NCI-H2196 (cell line): ENCODE measurements around the gene ZBTB20.
A peak's percentile ranks its signal among the peaks of the same experiment; 100 is the strongest.

Source experiments
- DNase-seq: peaks from one replicate; lab custom pipeline; 2025; ENCODE audit not compliant: unreplicated experiment; lab: John Stamatoyannopoulos, UW

ZBTB20 gene

DNA sequence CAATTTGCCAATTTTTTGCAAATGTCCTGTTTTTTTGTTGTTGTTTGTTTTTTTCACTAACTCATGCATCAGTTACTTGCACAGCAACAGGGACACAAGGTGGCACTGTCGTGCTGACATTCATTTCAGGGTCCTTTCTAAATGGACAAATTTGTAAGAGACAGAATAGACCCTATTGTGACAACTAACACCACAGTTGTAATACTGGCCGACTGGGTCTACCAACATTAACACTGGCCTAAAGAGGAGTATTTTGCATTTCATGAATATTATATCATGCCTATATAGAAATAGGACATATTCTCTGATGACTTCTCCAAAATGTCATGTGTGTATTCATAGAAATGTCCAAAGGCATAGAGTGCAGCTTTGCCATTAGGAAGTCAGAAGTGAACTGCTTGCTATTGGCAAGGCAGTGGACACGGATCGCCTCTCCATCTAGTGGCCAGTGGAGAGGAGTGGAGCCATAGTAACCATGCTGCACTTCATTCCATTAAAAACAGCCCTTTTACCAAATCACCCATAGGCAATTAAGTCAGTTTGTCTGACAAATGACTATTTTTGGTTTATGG, 54.8 kb downstream of the ZBTB20 start:
- peak; percentile 87 for DNase-seq

DNA sequence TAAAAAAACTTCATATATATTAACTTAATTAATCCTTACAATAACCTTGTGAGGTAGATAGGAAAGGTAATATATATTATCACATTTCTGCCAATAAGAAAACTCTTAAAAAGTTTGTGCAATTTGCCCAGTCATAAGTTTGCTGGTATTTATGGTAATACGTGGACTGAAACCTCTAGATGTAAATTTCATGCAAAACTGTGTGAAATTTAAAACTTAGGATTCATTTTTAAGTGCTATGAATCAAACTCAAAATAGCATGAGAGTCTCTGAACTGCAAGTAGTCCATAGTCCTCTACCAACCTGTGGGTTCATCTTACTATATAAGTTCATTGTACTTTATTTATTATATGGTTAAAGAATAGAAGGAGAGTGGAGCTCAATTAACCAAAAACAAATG, 56.4 kb downstream of the ZBTB20 start:
- DNase-seq = no peak

DNA sequence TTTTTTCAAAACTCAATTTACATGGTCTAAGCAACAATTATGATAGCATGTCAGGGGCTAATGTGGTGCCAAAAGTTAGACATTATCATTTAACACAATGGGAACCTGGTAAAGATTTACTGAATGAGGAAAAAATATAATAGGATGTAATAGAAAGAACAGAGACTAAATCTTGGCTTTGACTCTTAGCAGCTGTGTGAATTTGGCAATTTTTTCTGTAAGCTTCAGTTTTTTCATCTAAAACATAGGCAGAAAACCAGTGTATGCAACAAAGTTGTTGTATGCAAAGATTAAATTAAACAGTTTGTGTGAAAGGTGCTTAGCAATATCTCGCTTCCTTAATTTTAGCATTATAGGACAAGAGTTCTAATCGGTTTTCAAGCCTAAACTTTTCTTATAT, 57.6 kb downstream of the ZBTB20 start:
- no peak for DNase-seq

DNA sequence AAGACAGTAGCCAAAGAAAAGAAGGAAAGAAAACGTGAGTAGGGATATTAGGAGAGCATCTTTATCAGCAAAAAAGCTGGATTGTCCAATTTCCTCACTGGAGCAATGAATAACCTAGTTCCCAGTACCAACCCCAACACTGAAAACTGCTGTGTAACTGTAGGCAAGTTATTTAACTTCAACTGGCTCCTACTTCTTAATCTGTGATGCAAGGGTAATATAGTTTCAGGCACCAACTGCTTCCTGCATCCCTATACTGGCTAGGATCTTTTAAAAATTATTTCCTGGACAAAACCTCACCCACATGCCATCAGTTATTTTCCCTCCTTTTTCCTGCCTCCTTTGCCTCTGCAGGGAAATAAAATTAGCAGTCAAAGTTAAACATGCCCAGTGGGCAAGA, 59.6 kb downstream of the ZBTB20 start:
- DNase-seq = no peak

DNA sequence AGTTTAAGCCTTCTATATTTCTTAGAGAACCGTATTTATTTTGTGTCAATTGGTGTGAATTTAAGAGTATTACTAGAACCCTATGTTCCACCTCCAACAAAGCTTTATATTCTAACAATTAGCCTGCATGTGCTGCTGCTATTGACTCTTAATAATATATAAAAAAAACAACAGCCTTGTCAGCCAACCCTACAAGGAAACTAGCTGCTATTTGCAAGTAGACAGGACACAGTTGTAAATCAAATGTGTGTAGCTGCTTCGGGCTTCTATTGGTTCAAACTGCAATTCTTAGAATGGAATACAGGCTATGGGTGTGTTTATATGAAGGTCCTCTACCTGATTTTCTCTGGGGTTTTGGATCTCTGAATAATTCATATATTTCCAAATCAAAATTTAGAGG, 60.7 kb downstream of the ZBTB20 start:
- no peak for DNase-seq

DNA sequence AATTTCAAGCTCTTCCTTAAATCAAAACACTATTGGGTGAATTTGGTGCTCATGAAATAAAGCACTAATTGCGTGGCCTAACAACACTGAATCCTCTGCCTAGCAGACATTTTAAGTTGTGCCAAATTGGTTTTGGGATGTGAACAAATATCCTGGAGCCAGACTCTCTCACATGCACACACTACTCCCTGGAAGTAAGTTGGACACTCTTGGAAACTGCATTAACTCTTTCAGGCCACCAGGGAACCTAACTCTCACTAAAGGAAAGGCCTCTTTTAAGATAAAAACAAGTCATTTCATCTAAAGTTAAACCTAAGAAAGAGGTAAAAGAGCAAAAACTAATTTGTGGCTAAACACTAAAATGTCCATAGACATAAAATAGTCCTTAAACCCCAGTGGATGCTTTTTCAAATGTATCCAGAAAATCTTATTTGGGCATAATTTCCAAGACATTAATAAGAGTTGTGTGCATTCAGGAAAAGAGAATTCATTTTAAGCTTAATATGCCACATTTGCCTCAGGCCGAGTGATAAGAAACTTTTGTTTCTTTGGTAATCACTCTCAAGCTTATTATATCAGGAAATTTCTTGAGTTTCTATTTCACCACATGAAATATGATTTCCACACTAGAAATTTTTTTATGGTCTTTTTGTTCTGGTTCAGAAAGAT, 61.8 kb downstream of the ZBTB20 start:
- no peak for DNase-seq

DNA sequence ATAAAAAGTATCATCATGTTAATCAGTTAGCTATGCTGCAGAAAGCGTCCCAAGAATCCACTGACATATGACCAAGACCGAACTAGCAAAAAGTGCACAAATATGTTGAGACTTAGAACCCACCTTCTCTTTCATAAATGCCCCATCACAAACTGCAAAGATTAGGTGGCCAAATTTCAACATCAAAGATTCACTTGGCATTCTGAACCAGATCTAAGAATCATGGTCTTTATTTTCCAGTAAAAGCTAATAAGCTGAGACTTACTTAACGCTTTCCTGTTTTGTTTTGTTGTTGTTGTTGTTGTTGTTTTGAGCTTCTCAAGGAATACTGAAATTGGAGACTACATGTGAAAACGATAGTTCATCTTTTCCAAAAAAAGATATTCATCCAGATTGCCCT, 62.4 kb downstream of the ZBTB20 start:
- no peak for DNase-seq

DNA sequence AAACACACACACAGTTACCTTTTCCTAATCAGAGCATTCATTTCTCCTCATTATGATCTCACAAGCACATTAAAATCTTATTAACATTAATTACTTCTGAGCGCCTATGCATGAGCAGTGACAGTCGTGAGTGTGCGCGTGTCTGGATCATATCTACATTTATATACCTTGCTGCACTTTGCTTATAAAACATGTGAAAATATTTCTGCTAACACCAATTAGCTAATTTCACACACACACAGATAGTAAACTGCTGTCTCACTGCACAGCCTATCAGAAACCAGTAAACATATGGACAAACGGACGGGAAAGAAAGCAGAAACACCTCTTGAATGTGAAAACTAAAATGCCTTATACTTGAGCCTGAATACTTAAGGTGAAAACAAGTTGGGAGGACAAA, 64.8 kb downstream of the ZBTB20 start:
- no peak for DNase-seq

DNA sequence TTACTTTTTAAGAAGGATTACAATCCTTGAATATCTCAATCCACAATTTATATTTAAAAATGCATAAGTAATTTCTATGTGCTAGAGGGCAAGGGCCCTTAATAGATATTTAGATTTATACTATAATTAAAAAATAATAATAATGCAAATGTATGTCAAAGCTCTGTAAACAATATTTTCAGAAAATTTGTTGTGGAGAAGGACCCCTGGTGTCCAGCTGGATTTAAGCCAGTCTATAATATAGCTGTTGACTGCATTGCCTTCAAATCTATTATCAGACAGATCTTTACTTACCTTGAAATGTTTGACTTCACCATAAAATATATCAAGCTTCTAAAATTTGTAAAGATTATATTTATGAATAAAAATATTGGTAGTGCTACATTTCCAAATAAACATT, 65.6 kb downstream of the ZBTB20 start:
- no peak for DNase-seq

DNA sequence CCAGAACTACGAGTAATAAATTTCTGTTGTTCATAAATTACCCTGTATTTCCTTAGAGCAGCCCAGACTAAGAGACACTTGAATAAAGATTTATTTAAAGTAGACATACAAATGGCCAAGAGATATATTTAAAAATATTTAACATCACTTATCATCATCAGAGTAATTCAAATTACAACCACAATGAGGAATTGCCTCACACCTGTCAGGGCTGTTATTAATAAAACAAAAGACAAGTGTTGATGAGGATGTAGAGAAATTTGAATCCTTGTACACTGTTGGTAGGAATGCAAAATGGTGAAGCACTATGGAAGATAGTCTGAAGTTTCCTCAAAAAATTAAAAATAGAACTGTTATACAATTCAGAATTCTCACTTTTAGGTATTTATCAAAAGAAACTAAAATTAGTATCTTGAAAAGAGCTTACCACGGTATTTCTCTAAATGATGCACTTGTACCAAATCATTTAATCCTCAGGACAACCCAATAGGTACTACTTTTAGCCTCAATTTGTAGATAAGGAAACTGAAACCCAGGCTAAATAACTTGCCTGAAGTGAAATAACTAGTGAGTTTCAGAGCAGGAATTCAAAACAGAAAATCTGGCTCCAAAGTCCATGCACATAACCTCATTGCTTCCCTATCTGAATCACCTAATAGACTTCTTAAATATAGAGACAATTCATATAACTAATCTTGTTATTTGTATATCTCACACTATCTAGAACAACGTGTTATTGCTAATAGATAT, 69.4 kb downstream of the ZBTB20 start:
- no peak for DNase-seq

DNA sequence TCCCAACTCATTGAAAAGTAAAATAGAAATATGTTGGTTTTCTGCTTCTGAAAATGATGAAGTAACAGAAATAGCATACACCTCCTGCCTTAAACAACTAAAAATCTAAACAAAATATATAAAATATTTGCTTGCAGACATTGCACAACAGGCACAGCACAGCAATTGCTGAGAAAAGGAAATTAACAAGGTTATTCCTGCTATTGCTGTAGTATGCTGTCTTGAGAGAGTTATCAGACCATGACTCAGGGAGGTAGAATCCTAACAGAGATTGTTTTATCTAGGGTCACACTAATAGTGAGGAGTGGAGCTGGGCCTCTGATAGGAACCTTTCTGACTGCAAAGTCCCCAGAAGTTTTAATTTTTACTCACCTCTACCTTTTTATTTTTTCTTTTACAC, 72.6 kb downstream of the ZBTB20 start:
- DNase-seq = peak; percentile 20

DNA sequence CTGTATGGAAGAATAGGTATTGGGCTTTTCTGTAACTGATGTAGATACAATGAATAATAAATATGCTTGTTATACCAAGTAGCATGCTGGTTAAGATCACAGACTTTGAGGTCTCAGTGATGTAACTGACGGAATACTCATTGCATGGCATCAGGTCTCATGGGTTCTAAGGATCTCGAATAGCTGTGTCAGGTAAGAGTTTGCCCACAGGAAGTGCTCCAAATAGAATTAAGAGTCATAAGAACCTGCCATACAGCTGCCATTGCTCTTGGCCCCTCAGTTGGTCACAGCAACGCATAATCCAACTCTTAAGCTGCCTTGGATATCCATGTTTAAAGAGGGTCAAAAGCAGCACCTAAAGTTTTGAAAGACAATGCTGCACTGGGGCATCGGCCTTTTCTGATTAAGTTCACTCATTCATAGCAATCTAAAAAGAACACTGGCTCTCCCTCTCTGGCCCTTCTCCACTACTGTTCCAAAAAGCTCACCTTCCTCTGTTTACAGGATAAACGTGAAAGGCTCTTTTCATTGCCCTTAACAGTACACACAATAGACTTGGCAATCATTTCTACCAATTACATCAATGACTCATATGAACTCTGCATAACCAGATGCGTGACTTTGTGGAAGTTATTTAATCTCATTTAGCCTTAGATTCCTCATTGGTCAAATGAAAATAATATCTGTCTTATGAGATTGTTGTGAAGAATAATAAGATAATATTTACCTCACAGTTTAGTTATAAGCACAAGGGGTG, 74.6 kb downstream of the ZBTB20 start:
- peak; percentile 87 for DNase-seq

DNA sequence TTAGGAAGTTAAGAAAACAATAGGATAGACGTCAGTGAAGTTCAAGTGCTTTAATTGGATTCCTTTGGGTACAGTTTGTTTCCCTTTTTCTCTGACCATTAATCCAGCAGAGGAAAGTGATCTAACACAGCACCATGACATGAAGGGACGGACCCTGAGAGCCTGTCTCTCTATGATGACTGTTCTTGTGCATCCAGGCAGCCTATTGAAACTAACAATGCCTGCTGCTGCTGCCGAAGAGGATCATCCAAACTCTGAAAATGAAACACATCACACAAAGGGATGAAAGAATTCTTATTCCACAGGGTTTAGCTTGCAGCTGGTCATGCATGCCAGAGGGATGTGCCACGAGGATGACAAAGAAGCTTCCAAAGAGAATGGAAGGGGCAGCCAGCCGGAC, 75.5 kb downstream of the ZBTB20 start:
- no peak for DNase-seq

DNA sequence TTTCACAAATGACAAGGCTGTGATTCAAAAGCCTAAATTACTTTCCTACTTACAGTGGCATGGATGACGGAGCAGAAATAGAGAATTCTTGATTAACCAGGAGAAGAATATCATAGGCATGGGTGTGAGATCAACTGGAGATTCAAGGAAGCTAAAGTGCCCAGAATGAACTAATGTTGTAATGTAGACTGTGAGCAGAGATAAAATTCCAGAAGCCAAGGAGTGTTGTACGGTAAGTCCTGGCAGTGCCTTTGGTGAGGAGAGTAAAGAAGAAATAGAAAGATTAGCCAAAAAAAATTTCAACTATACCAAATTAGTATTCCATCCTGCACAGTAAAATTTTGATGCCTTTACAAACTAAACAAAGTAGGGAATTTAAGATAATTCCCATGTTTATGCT, 75.9 kb downstream of the ZBTB20 start:
- DNase-seq = no peak

DNA sequence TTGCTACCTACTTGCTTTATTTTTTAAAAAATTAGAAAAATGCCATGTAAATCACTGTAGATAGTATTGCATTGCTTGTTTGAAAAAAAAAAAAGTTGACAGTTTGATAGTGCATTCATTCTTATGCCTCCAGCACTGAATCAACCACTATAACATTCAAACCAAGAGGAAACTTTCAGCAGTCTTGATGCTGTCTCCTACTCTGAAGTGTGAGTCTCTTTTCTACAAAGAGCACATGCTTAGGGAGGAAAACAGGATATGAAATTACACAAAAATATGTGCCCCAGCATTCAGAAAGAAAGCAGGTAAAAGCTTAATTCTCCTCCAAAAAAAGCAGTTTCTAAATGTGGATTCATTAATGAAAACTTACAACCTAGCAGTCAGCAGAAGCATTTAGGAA, 78.3 kb downstream of the ZBTB20 start:
- DNase-seq = no peak

DNA sequence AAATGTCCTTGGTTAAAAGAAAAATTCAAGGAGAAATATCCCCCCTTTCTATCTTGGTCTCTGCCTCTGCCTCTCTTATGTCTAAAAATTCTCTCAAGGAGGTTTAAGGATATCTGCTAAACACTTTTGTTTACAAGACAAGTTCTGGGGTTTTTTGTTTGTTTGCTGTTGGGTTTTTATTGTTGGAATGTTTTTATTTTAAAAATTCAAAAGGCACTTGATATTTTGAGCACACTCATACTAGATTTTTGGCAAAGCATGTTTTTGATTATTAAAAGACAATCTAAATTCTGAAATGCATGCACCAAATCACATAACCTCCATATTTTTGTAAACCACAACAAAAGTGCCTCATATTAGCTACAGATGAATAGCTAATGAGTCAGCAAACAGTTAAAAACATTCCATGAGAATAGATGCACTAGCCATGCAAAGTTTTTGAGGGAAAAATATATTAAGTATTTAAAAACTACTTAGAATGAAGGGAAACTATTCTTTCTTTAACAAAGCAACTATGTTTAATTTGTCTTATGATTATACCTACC, 84.6 kb downstream of the ZBTB20 start:
- DNase-seq = no peak

DNA sequence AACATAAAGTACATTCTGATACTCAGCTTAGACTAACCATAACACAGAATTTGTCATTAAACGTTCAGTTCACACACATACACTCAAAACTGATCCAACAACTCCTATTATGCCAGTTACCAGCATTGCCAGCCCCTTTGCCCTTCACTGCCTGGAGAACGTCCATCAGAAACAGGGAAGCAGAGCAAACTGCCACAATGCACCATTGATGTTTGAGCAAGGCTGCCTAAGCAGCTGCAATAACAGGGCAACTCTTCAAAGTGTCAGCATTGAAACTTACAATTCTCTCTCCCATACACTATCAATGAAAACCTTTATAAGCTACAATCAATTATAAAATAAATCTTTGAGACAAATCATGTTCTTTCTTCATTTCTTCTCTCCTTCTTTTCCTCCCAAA, 85.1 kb downstream of the ZBTB20 start:
- peak; percentile 30 for DNase-seq

DNA sequence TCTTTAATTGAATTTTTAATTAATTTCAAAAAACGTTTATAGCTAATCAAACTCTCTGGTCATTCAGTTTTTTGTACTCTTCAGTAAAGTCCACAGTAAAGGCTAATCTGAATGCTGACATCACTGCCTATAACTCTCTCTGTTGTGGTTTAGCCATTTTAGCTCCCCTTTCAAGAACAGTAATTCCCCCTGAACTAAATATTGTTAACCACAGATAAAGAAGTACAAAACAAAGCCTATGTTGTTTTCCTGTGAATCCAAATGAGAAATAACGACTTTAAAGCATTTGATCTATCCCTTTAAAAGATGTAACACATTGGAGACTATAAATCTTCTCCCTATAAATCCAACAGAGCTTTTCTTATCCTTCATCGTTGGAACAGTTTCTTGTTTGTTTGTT, 94.2 kb downstream of the ZBTB20 start:
- DNase-seq = no peak

DNA sequence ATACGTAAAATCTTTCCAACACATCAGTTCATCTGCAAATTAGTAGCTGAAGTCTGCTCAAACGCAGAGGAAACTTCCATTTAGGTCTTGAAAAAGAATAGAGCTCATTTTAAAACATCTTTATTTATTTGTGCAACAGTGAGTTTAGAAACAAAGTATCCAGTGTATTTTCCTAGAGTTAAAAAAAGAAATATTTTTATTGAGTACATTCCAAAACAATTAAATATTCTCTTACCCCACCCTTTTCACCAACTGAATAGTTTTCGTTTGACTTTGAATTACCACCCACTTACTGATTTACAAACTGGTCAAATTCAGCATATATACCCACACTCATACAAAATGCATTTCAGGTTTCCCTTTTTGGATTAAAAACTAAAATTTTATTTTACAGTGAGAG, 104.7 kb downstream of the ZBTB20 start:
- no peak for DNase-seq

DNA sequence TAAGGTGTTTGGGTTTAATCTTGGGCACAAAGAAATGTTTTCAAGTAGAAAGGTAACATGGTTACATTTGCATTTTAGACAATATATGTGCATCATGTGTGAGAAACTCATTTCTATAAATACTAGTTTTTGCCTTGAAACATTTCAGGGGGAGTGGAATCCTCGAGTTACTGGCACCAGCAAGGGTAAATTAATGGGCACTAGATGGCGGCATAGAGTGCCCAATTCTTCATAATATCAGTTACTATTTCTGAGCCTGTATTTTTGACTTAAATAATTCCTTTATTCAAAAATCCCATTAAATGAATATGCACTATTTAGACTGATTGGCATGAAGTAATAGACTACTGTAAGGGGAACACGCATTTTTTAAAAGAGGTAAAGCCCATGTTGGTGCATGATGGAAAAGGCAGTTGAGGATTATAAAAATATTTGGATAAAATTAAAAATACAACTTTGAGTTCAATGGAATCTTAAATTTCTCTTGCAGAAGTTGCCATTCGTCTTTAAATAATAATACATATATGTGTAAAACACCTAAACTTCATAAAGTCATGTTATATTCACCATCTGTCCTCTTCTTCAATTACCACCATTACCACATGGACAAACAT, 106.3 kb downstream of the ZBTB20 start:
- DNase-seq = peak; percentile 16

DNA sequence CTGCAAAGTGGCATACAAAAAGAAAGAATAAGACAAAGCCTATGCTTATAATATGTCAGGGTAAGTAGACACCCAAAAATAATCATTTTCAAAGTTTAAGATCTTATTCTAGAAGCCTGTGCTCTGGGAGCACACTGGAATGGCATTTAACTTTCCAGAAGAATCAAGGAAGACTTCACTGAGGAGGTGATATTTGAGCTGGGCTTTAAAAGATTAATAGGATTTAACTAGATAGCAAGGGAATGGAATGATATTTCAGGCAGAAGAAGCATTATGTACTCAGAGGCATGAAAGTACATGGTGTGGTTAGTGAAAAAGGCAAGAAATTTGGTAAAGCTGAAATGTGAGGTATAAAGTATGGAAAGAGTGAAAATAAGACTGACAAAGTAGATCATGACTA, 106.8 kb downstream of the ZBTB20 start:
- DNase-seq = no peak
